GM19238 (cell line): ENCODE results near the gene SPOCK1.

ENCODE experiments used
- DNase-seq: peaks from one replicate; pipeline ENCODE4 v3.0.0; 2011; ENCODE audit warnings: low spot score; ENCODE audit not compliant: insufficient read length

The SPOCK1 gene

DNA sequence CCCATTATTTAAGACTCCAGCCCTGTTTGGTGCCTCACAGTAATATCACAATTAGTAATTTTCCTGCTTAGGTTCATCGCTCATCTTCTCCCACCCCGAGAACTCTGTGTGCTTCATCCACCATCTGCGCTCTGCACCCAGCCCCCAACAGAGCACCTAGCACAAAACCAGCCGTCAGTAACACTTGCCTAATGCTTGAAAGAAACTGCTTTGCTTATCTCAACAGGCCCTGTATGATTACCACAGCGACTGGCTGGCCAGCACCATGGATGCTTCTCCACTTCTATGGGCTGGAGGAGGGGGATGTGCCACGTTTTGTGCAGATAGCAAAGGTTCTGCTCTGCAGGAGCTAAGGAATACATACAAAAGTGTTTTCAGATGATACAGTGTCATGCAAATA, 166.8 kb downstream of the SPOCK1 start:
- no peak for DNase-seq

DNA sequence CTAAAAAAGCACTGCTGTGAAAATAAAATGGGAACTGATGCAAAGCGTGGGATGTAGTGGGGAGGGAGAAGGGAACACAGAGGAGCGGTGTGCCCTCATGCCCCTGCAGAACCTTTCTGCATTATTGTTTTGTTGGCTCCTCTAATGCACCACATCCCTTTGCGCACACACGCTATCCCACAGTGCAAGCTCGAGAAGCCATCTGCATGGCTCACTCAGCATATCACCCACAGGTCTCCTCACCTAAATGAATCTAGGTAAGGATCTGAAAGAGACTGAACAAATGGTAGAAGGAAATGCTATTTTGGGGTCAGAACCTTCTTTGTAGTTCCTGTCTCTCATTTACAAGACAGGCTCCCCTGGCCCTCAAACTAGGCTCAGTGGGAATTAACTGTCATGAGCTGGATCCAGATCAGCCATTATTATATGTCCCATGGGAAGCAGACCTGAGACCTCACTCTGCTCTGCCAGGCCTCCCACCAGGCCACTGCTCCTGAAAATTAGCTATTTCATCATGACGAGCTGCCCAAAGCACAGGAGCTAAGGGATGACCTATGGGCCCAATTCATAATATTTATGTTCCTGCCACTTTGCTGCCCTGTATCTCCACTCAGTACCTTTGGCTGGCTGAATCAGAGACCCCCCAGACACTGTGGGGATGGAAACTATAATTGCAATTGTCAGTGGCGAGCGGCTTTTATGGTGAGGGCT, 169.4 kb downstream of the SPOCK1 start:
- DNase-seq = no peak

DNA sequence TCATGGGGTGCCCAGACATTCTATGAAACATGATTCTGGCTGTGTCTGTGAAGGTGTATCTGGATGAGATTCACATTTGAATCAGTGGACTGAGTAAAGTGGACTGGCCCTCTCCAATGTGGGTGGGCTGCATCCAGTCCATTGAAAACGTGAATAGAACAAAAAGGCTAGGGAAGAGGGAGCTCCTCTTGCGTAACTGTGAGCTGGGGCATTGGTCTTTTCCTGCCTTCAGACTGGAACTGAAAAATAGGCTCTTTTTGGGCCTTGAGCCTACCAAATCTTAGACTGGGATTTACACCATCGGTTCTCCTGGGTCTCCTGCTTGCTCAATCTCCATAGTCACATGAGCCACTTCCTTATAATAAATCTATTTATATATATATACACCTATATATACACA, 170.1 kb downstream of the SPOCK1 start:
- DNase-seq = no peak

DNA sequence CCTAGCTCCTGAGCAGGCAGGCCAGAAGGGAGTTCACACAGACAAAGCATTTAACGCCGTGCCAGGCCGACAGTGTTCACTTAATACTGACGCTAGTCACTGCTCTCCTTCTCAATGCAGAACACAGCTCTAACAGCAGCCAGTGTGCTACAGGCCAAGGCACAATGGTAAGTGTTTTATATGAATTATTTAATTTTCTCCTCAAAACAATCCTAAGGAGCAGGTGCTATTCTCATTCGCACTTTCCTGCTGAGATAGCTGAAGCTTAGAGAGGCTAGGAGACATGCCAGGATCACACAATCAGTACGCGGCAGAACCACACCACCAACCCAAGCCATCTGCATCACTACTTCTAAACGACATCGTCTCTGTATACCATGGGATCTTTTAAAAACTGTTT, 170.7 kb downstream of the SPOCK1 start:
- no peak for DNase-seq

DNA sequence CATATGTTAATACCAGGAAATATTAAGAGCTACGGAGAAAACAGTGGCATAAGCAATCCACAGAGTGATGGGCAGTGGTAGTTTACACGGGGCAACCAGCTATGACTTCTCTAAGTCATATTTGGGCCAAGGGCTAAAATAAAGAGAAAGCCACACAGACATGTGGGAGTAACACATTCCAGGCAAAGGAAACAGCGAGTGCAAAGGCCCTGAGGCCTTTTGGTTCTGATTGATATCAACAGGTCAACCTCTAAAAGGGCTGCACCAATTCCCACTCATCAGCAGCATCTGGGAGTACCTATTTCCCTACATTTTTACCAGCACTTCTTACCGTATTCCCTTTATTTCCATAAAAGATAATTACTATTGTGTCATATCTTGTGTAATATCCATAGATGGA, 173.4 kb downstream of the SPOCK1 start:
- DNase-seq = no peak

DNA sequence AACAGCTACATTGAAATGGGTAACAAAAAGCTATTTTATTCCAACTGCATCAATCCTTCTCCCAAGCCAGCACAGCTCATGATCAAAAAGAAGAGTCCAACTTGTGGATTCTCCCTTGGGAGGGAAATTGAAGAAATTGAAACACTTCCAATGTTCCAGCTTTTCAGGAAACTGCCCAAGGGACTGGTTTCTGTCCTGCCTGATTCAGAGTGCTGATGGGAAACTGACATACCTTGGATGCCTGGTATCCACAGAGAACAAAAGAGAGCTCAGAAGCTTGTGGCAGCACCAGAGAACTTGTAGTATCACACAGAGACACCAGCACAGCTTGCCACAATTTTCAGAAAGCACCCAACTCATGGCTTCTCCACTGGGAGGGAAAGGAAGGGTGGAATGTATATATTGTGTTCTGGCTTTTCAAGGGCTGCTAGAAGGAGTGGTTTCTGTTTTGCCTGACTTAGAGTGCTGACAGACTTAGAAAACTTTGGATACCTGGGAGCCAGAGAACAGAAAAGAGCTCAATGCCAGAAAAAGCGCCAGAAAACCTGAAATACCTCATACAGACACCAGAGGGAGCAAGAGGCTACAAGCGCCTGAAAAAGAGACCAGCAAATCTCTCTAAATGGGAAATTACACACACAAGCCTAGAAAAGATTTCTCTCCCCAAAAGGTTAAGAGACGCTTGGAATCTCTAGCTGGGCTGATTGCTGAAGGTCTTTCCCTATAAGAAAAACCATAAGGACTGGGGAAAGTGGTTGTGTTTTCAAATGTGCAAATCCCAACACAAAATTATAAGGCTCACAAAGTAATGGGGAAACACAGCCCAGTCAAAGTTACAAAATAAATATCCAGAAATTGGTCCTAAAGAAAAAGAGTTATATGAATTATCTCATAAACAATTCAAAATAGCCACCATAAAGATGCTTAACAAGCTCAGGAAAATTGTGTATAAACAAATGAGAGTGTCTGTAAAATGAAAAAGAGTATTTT, 178.8 kb downstream of the SPOCK1 start:
- peak; percentile 32 for DNase-seq

DNA sequence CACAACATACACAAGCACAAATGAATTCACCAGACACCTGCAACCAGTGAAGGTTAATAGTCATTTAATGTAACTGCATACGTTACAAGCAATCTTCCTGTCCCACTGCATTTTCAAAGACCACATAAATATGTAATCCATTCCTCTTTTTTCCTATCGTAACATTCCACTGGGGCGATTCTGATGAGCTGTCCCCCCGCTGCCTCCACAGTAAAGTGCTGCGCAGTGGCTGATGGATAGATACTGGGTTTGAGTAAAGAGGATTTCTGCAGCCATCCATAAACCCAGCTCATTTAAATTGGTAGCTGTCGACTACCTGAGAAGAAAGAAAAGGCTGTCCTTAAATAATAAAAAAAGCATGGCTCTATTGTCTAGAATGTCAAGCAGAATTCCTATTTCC, 181.1 kb downstream of the SPOCK1 start:
- no peak for DNase-seq

DNA sequence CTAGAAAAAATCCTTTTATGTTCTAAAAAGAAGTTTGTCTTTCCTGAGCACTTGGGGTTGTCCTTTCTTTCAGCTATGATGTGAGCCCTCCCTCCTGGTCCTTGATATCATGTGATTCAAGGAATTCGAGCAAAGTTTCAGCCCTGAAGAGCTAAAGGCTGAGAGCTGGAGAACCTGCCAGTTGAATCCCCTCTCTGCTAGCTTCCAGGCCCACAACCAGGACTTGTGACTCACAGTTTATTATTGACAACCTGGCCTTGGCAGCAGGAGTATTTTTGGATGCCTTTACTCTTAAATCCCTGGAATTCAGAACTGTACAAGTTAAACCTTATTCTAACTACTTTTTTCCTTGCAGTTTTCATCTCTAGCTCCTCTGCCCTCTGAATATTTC, 182.8 kb downstream of the SPOCK1 start:
- no peak for DNase-seq

DNA sequence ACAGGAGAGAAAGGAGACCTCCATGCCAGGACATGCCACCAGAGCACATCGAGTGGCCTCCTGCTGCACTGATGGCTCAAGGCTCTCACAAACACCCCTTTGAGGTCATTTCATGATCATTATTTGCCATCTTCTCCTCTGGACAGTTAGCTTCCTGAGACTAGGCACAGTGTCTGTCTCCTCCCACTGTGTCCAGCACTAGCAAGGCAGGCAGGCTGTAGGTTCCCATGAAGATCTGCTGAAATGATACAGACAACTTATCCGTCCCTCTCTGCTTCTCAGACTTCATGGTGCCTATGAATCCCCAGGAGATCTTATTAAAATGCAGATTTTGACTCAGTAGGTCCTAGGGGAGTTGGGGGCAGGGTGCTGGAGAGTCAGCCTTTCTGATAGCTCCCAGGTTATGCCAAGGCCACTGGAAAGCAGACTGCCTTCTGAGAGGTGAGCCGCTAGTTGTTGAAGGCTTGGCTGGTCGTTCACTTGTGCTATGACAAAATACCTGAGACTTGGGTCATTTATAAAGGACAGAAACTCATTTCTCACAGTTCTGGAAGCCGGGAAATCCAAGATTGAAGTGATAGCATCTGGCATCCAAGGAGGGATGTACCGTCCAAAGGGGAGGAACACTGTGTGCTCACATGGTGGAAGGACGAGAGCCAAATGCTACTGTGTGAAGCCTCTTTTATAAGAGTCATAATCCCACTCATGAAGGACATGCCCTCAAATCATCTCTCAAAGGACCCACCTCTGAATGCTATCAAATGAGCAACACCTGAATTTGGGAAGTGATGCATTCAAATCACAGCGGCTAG, 183.4 kb downstream of the SPOCK1 start:
- no peak for DNase-seq

DNA sequence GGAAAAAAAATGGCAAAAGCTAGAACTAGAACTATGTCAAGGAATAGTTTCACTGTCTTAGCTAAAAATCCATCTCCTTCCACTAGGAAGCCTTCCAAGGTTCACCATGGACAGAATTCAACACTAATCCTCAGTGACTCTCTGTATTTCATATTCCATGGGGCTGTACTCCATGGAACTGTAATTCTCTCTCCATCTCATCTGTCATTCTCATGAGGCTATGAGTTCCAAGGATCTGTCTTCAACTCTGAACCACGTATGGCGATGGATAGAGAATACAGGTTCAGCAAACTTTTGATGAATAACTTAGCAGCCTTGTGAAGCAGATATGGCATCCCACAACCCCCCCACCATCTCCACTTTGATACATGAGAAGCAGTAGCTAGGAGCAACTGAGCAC, 184.0 kb downstream of the SPOCK1 start:
- DNase-seq = no peak

DNA sequence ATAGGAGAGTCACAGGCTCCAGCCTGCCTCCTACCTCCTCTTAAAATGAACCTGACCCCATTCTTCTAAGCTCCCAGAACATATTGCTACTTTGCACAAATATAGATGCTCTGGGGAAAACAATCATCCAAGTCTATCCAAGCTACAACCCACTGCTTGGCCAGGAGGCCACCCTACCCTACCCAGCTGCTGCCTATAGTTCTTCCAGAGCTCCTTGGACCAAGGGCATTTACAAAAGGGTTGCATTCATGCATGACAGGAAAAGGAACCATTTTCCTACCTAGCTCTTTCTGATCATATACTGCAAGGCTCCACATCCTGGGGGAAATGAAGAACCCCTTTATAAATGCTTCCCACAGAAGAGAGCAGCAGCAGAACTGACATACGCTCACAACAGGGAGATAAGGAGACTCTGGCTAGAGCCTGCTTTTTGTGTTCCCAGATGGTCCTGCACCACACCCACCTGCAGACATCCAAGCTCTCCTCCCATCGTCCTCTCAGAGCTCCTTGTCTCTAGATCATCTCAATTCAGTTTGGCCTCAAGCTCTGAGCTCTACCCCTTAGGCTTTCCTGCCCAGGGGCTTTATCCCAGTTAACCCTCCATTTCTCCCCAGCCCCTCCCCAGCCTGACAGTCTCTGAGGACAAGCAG, 185.5 kb downstream of the SPOCK1 start:
- DNase-seq = no peak

DNA sequence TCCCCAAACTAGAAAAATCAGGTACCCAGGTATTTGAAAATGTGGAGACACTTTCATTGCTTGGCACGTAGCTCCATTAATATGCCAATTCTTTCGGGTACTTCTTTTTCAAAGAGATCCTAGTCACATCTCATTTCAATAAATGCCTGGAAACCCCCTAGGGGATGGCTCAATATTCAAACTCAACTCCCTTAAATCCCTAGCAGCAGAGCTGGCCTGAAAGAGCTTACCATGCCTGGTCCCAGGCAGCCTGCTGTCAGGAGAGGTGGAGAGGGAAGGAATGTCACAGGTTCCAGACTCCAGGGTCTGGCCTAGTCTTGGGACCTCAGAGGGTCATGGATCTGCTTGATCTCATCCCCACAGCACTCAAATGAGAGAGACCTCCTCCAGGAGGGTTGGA, 187.1 kb downstream of the SPOCK1 start:
- no peak for DNase-seq

DNA sequence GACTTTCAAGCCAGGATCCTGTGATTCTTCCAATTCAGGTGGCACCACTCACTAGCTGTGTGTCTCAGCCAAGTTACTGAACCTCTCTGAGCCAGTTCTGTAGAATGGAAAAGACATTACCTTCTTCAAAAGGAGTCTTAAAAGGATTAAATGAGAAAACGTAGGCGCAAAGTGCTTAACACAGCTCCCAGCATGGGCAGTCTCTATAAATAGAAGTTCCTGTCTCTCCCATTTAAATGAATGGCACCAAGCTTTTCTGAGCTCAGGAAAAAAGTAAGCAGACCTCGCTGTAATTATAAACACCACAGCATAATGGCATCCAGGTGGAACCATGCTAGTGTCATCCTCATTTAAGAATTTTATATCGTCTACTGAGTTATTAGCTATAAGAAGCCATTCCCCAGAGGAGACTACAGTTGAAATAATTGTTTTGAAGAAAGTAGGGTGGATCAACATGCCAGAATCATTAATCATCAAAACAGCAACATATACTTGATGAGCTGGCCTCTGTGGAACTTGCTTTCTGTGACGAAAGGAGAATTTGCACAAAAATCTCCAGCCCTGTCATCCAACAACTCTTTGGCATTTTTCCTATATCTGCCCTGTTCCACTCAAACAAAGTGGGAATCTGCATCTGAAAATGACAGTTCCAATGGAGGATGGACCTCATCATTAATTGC, 188.9 kb downstream of the SPOCK1 start:
- DNase-seq = no peak

DNA sequence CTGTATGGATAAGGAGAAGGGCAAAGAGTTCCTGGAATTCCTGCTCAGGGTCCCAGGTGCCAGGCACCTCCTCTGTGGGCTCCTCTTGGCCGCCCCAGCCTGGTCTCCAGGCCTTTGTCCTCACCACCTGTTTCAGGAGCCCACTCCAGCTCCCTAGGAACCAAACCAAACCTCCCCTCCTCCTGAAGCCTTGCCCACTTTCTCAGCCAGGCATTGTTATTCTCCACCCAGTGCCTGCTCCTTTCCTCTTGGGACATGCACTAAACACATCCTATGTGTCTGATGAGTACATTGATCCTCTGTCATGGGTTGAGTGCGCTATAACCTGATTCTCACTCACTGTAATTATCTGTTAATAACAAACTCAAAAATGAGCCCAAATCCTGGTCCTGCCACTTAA, 189.8 kb downstream of the SPOCK1 start:
- no peak for DNase-seq

DNA sequence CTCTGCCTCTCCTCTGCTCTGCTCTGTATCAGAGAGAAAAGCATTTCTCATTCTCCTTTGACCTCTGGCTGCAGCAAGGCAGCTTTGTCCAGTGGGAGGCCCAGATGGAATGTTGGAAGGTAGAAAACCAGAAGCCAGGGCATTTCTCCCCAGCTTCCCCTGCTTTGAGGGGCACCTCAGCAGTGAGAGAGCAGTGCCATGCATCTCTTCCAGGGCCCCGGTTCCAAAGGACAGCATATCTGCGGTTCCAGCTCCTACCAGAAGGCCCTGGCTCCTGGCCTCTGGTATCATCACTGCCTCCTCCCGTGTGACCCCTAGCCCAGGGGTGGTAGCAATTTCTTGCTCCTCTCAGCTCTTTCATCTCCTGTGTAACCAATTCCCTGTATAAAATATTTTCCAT, 190.8 kb downstream of the SPOCK1 start:
- DNase-seq = no peak

DNA sequence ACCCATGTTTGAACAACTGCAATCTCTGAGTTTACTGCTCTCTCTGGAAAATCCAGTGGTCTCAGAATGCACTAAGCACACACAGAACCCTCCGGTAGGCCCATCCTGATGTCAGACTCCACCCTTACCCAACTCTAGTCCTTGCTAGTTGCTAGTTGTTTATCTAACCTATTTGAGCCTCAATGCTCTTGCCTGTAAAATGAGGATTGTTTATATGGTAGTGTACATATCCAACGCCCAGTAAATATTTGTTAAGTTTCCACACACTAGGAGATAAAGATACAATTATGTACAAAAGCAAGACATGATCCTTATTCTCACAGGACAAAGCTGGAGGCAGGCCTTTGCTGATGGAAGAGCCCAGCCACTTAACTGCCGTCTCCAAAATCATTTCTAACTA, 192.2 kb downstream of the SPOCK1 start:
- no peak for DNase-seq

DNA sequence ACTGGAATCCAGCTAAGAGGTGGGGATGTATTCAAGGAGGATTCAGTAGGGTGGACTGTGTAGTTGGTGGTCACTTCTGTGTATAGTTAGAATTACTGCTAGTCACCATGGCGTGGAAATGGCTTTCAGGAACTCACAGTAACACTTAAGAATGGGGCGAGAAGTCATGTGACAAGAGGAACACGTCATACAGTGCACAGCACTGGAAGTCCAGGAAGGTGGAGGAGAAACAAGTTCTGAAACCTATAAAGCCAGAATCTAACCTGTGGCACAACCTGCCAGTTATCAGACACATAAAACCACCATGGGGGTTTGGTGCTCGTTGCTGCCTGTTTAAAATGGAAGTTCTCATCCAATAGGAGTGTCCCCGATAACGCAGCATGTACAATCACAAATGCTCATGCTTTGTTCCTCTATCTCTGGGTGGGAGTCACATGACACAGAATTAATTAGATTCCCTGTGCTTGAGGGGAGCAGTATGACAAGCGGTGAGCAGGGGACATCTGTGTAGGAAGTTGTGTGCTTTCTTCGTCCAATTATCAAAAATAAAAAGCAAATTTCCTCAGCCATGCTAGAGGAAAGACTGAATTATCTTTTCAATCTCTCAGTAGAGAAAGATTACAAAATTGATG, 193.0 kb downstream of the SPOCK1 start:
- no peak for DNase-seq

DNA sequence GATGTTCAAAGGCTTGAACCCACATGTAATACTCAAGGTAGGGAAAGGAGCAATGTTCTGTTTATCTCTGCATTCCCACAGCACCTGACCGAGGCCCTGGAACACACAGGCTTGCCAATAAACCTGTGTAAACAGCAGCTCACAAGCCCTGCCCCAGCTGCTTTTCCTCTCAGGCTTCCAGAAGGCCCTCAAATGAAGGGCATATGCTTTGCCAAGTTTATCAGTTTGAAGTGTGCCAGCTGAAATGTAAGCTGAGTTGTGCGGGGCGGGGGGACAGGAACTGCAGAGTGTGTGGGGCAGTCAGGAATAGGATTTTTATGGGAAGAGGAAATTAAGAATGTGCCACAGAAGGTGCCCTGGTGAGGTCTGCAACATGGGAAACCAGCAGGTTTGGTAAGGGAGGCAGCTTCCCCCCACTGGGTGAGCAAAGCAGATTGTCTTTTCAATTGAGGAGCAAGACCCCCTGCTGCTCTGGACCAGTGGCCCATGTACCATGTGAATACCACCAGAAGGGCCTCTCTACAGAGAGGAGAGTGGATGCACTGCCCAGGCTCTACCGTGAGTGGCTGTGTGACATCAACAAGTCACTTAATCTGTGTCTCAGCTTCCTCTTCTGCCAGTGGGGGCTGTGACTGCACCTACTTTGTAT, 194.8 kb downstream of the SPOCK1 start:
- no peak for DNase-seq

DNA sequence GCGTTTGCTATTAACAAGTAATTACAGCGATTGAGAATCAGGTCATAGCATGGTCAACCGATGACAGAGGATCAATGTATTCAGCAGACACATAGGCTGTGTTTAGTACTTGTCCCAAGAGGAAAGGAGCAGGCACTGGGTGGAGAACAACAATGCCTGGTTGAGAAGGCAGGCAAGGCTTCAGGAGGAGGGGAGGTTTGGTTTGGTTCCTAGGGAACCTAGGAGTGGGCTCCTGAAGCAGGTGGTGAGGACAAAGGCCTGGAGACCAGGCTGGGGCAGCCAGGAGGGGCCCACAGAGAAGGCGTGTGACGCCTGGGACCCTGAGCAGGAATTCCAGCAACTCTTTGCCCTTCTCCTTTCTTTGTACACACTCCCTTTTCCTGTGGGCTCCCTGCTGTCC, 195.6 kb downstream of the SPOCK1 start:
- DNase-seq = no peak
